Fibroblast of skin of right quadriceps (primary cell): Measurements from ENCODE around the gene RBM47.
"Not testable (repeated sequence)": the region's sequence is repeated elsewhere in the genome, so short reads cannot be mapped to it uniquely, and the experiment has no call there.

Experiments used
- DNase-seq: peaks from one replicate; pipeline ENCODE4 v3.0.0-alpha.2; 2013

Gene RBM47

DNA sequence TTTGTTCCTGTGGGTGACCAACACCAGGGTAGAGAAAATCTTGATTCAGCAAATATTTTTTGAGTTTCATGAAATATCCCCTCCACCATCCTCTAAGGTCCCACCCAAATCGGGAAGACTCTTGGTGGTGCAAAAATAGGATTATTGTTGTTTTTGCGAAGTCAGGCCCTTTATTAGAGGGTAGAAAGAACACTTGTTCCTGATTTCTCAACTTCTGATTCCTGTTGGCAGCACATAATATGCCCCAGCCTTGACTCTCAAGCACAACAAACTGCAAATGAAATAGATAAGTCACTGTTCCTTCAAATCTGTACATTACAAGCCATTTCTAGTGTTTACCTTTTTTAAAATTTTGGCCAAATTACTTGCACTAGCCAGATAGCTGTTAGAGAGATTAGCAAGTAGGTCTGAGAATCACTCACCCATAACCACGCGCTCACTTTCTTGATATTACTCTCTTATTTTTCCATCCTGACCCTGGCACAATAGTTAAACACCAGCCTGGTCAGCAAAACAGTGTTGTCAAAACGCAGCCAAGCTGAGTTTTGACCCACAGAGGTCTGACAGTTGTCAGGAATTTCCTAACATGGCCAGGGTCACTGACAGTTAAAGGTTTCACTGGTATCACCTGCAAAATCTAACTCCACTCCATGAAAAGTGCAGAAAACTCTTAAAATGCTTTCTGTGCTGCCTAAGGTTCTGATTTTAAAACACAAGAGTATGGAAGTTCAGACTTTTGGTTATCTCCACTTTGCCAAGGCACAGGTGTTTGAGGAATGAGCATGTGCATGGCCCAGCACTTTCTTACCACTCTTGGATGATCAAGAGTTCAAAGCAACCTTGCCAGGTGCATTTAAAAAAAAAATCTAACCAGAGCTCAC is 69.8 kb downstream of the RBM47 start:
- DNase-seq, result no peak

DNA sequence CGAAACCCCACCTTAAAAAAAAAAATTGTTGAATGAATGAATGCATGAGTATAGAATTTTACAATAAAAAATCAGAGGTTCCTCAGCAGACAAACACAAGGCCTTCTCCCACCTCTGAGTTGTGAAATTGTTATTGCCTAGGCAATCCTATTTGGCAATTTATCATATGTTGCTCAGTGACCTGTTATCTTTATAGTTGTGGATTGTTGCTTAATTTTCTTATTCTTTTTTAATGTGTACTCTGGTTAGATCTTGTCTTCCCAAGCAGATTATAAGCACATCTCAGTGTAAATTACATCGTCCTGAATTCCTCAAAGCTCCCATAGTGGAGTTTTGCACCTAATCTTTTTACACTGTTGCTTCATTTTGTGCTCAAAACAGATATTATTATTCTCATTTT is 71.9 kb downstream of the RBM47 start:
- DNase-seq, result no peak

- DNase-seq, result no peak
These were observed 74.3 kb downstream of the RBM47 start for GRCh38 chr4:40555176-40555900.

- DNase-seq, result not testable (repeated sequence)
These were observed 75.0 kb downstream of the RBM47 start for GRCh38 chr4:40554641-40555040.

DNA sequence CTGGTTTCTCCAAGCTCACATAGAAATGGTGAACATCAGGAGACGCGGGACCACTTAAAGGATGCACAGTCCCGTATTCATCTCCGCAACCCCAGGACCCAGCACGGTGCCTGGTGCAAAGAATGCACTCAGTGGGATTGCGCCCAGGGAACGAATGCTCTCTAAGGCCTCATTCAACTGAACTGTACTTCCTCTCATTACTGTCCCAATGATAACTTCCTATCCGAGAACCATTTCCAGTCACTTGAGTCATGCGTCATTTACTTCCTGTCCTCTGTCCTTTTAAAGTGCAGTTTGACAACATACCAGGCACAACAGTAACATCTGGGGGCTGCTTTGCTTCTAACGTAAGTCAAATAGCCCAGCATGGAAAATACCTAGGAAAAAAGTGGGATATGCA is 75.7 kb downstream of the RBM47 start:
- DNase-seq, result no peak

- no peak for DNase-seq
These were observed 77.1 kb downstream of the RBM47 start for GRCh38 chr4:40552536-40552935.

- DNase-seq, result peak; percentile 60
These were observed 78.0 kb downstream of the RBM47 start for GRCh38 chr4:40551568-40552136.

DNA sequence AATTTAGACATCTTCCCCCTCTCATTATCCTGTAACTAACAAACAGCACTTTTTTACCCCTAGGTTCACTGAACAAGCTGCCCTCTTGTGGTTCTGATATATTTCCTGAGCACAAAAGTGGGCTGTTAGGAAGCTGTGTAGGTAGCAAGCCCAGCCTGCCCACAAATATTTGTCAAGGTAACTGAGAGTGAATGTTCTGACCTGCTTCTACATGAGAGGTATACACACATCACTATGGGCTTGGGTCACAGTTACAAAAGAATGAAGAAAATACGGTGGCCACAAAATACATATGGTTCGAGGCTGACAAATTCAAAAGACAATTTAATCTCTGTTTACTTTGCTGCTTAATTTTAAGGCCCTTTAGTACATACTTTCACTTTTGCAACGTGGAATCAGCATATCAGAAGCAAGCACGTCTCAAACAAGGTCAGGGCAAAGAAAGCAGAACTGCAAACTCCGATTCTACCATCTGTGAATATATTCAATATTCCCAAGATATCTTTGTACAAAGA is 78.7 kb downstream of the RBM47 start:
- DNase-seq, result peak; percentile 33

- DNase-seq, result no peak
These were observed 79.5 kb downstream of the RBM47 start for GRCh38 chr4:40550196-40550595.

DNA sequence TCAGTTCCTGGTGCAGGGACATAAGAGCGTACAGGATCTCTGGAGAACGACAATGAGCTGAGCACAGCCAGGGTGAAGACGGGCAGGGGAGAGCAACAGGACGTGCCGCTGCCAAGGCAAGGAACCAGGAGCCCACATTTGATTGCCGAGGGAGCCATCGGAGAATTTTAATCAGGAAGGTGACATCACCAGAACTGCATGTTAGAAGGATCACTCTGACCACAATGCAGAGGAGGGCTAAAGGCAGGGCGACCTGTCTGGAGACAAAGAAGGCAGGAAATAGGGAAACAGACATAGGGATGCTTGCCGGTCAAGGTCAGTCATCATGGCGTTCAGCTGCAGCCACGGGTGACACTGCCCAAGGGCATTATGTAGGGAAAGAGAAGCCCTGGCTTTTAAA is 81.4 kb downstream of the RBM47 start:
- DNase-seq, result peak; percentile 29

- DNase-seq, result no peak
These were observed 81.9 kb downstream of the RBM47 start for GRCh38 chr4:40547789-40548132.

DNA sequence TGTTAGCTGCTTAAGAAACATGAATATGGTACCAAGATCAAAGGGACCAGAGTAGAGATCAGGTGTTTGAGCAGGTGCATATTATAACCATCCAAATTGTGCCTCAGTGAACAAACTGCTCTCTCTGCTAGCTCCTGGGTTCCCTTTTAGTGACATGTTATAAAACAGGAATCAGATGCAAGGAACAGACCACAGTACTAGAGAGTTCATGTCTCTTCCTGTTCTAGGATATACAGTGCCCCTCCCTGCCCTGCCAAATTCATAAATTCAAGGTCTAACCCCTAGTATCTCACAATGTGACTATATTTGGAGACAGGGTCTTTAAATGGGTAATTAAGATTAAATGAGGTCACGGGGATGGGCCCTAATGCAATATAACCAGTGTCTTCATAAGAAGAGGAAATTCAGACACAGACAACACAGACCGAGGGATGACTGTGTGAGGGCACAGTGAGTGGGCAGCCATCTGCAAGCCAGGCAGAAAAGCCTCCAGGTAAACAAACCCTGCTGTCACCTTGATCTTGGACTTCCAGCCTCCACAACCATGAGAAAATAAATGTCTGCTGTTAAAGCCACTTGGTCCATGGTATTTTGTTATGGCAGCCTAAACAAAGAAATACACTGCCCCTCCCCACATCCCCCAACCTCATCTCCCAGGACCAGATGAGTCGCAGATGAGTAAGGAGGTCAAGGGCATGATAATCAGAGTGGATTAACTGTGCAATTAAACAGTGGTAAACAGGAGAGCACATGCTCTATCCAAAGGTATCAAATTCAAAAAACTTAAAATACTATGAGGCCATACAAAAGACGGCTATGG is 82.5 kb downstream of the RBM47 start:
- DNase-seq, result peak; percentile 32

- no peak for DNase-seq
These were observed 83.2 kb downstream of the RBM47 start for GRCh38 chr4:40546506-40546905.

DNA sequence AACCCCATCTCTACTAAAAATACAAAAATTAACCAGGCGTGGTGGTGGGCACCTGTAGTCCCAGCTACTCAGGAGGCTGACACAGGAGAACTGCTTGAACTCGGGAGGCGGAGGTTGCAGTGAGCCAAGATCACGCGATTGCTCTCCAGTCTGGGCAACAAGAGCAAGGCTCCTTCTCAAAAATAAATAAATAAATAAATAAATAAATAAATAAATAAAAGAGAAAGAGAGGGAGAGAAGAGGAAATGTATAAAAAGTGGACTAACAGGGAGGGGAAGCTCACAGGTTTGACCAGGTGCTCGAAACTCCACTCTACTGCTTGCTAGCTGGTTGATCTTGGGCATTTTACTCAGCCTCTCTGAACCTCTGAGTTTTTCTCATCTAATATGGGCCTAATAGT is 84.2 kb downstream of the RBM47 start:
- not testable (repeated sequence) for DNase-seq

DNA sequence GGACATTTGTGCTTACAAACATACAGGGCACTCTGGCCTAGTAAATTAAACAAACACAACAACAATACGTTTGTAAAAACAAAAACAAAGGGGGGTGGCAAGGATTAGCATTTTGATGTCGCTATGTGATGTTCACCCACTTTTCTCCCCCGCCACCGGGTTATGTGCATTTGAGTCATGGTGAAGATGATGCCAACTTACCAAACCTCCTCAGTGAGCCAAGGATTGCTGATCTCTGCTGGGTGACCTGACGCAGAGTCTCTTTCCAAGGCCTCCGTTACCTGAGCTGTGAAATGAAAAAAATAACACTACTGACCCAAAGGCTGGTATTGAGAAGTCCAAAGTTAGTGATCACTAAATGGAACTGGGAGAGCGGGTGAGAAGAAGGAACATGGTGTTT is 85.4 kb downstream of the RBM47 start:
- DNase-seq, result no peak

DNA sequence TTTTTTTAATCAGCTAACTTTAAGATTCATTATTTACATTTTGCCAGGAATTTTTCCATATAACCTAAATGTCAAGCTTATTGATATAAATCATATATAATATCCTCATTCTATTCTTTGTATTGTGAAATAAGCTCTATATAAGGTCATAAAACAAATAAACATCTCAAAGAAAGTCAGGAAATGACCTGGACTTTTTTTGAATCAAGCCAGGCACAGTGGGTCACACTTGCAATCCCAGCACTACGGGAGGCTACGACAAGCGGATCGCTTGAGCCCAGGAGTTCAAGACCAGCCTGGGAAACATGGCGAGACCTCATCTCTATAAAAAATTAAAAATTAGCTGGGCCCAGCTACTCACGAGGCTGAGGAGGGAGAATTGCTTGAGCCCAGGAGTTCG is 88.9 kb downstream of the RBM47 start:
- no peak for DNase-seq

DNA sequence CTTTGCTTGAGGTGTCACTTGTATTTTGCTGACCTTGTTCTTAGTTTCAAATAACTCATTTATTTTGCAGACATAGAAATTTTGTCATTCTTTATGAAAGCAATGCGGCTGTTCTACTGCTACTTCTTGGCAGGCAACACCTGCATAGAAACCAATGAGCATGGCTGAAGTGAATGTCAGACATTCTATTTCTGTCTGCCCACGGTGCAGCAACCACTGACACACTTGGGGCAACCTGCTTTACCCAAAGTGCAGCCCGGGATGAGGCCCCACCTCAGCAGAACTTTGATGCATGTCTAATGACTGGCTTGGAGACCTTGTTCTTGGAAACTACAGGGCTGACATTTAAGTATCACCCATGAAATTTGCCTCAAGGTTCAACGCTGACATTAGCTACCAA is 93.6 kb downstream of the RBM47 start:
- DNase-seq, result no peak

- no peak for DNase-seq
These were observed 98.0 kb downstream of the RBM47 start for GRCh38 chr4:40531636-40532023.

GRCh38 chr4:40530961-40531635 is 98.6 kb downstream of the RBM47 start:
- no peak for DNase-seq

- no peak for DNase-seq
These were observed 102.9 kb downstream of the RBM47 start for GRCh38 chr4:40526741-40527140.

GRCh38 chr4:40525752-40526598 is 103.7 kb downstream of the RBM47 start:
- DNase-seq, result peak; percentile 83
